Measurements from ENCODE around the gene PPOX. TPM values are rescaled to one million over a fixed set of nuclear protein-coding genes. Genes with fewer than 3 reads are reported as not detected.

PPOX gene
- polyA plus RNA-seq, 1 of the 3 experiments (the other 2 are of a cell fraction) = 30.7 TPM

DNA sequence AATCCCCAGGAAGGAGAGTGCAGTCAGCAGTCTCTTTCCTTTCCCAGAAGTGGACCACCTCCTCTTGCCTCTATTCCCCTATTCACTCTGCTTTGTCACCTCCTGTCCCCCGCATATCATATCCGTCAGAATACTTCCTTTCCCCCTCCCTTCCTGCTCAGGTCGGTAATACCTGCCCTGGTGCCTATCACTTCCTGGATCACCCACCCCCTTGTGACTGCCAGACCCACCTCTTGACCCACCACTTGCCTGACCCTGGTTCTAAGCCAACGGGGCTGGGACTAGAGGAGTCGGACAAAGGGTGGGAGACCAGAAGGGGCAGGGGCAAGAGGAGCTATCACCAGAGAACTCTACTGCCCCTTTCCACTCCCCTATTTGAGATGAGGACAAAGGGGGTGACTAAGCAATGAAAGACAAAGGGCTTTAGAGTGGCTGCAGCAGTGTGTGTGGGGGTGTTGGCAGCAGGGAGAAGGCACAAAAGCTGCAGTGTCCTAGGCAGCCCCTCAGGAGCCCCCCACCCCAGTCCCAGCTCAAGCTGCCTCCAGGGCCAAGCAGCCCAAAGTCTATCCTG, 34.3 kb downstream of the PPOX start:
- no peak overlapping the region for H2AFZ ChIP-seq (ENCODE audit: low read depth)
- POLR2A ChIA-PET = no interaction called here
- 95% methylated on average over 5 of the region's 5 CpGs for WGBS (ENCODE audit: low lambda C conversion rate)

More for the DNA sequence above, 34.3 kb downstream of the PPOX start:
- Histone ChIP-seq H3K27ac (ENCODE audit: low read depth in 2 of 2, low read length in 1 of 2) (peak overlapping the region in 1 of 2 experiments; percentile 99; a peak in 2 of 4 replicates), H3K4me1 (ENCODE audit: control insufficient read depth in 1 of 2, insufficient read depth in 2 of 2, low read depth in 1 of 2, low read length in 1 of 2) (peaks cover 33 to 71% of the 10 kb centered on the region in 2 experiments), H3K79me2 (ENCODE audit: insufficient read depth) (peaks cover 33% of the 10 kb centered on the region), H4K20me1 (ENCODE audit: insufficient read depth) (no peaks in the 10 kb centered on the region), H3F3A (replicated peaks; ENCODE audit: insufficient read depth) (peaks cover 12% of the 10 kb centered on the region), H3K36me3 (replicated peaks in 1 of 2; ENCODE audit: control insufficient read depth in 1 of 2, insufficient read depth in 2 of 2, low read length in 1 of 2) (peaks cover 11 to 24% of the 10 kb centered on the region in 2 experiments), H3K9me2 (no peaks in the 10 kb centered on the region), H3K4me3 (ENCODE audit: low read depth in 2 of 2, low read length in 1 of 2) (no peak overlapping the region), H3K9me3 (no peaks in the 10 kb centered on the region), H3K4me2 (no peak overlapping the region), H3K27me3 (ENCODE audit: insufficient read depth) (no peaks in the 10 kb centered on the region), H3K9ac (no peak overlapping the region)
- no peak for TF ChIP-seq EZH2phosphoT487 (IDR thresholded peaks at IDR 0.05; ENCODE audit: borderline replicate concordance, low read depth)
- TF ChIP-seq, protein P1, sequence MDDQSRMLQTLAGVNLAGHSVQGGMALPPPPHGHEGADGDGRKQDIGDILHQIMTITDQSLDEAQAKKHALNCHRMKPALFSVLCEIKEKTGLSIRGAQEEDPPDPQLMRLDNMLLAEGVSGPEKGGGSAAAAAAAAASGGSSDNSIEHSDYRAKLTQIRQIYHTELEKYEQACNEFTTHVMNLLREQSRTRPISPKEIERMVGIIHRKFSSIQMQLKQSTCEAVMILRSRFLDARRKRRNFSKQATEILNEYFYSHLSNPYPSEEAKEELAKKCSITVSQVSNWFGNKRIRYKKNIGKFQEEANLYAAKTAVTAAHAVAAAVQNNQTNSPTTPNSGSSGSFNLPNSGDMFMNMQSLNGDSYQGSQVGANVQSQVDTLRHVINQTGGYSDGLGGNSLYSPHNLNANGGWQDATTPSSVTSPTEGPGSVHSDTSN (IDR thresholded peaks at IDR 0.05) = no peak
- TF ChIP-seq TAF1 (IDR thresholded peaks at IDR 0.05; ENCODE audit: borderline replicate concordance, low read depth, low read length) = no peak
- TF ChIP-seq, protein P2, sequence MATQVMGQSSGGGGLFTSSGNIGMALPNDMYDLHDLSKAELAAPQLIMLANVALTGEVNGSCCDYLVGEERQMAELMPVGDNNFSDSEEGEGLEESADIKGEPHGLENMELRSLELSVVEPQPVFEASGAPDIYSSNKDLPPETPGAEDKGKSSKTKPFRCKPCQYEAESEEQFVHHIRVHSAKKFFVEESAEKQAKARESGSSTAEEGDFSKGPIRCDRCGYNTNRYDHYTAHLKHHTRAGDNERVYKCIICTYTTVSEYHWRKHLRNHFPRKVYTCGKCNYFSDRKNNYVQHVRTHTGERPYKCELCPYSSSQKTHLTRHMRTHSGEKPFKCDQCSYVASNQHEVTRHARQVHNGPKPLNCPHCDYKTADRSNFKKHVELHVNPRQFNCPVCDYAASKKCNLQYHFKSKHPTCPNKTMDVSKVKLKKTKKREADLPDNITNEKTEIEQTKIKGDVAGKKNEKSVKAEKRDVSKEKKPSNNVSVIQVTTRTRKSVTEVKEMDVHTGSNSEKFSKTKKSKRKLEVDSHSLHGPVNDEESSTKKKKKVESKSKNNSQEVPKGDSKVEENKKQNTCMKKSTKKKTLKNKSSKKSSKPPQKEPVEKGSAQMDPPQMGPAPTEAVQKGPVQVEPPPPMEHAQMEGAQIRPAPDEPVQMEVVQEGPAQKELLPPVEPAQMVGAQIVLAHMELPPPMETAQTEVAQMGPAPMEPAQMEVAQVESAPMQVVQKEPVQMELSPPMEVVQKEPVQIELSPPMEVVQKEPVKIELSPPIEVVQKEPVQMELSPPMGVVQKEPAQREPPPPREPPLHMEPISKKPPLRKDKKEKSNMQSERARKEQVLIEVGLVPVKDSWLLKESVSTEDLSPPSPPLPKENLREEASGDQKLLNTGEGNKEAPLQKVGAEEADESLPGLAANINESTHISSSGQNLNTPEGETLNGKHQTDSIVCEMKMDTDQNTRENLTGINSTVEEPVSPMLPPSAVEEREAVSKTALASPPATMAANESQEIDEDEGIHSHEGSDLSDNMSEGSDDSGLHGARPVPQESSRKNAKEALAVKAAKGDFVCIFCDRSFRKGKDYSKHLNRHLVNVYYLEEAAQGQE (IDR thresholded peaks at IDR 0.05; ENCODE audit: low read depth, low read length) = no peak
- TF ChIP-seq NRF1 (IDR thresholded peaks at IDR 0.05; ENCODE audit: low read depth, low read length) = no peak
- no peak for TF ChIP-seq EP300 (IDR thresholded peaks at IDR 0.05; ENCODE audit: borderline replicate concordance in 1 of 2, low read depth in 1 of 2, low read length in 1 of 2)
- no peak for TF ChIP-seq FOXM1 (IDR thresholded peaks at IDR 0.05; ENCODE audit: low read depth)
- TF ChIP-seq NFIC (IDR thresholded peaks at IDR 0.05; ENCODE audit: borderline replicate concordance) = no peak
- no peak for TF ChIP-seq FOXJ3 (CRISPR knock-in tag; IDR thresholded peaks at IDR 0.05)
- TF ChIP-seq SMC3 (IDR thresholded peaks at IDR 0.05; ENCODE audit: low read depth, low read length) = no peak
- TF ChIP-seq CHD2 (IDR thresholded peaks at IDR 0.05; ENCODE audit: low read length, partially characterized antibody) = no peak
- TF ChIP-seq MEF2A (IDR thresholded peaks at IDR 0.05; ENCODE audit: borderline replicate concordance, low read depth) = no peak
- no peak for TF ChIP-seq TEAD4 (IDR thresholded peaks at IDR 0.05; ENCODE audit: borderline replicate concordance, insufficient read depth)
- no peak for TF ChIP-seq GABPA (IDR thresholded peaks at IDR 0.05; ENCODE audit: low read depth)
- TF ChIP-seq, protein P3, sequence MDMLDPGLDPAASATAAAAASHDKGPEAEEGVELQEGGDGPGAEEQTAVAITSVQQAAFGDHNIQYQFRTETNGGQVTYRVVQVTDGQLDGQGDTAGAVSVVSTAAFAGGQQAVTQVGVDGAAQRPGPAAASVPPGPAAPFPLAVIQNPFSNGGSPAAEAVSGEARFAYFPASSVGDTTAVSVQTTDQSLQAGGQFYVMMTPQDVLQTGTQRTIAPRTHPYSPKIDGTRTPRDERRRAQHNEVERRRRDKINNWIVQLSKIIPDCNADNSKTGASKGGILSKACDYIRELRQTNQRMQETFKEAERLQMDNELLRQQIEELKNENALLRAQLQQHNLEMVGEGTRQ (IDR thresholded peaks at IDR 0.05; ENCODE audit: borderline replicate concordance, low read depth, low read length) = no peak
- TF ChIP-seq RFX5 (IDR thresholded peaks at IDR 0.05; ENCODE audit: low read length) = no peak
- no peak for TF ChIP-seq MXI1 (IDR thresholded peaks at IDR 0.05; ENCODE audit: low read depth, low read length)
- CTCF ChIA-PET = interaction anchor here (1.2 to 6.8 kb wide), 7 partner anchors 8 to 181 kb away, joined by 3 to 65 read pairs (median 11); partner anchors contain the start of genes PPOX and TOMM40L
- DNase-seq = no peak
